ENCODE measurements around the gene MYCBP. TPM values are rescaled to one million over a fixed set of nuclear protein-coding genes. Genes with fewer than 3 reads are reported as not detected.

Gene MYCBP
- total and polyA plus RNA-seq, 2 experiments from 2014 or later = 33.6 to 82.3 TPM

DNA sequence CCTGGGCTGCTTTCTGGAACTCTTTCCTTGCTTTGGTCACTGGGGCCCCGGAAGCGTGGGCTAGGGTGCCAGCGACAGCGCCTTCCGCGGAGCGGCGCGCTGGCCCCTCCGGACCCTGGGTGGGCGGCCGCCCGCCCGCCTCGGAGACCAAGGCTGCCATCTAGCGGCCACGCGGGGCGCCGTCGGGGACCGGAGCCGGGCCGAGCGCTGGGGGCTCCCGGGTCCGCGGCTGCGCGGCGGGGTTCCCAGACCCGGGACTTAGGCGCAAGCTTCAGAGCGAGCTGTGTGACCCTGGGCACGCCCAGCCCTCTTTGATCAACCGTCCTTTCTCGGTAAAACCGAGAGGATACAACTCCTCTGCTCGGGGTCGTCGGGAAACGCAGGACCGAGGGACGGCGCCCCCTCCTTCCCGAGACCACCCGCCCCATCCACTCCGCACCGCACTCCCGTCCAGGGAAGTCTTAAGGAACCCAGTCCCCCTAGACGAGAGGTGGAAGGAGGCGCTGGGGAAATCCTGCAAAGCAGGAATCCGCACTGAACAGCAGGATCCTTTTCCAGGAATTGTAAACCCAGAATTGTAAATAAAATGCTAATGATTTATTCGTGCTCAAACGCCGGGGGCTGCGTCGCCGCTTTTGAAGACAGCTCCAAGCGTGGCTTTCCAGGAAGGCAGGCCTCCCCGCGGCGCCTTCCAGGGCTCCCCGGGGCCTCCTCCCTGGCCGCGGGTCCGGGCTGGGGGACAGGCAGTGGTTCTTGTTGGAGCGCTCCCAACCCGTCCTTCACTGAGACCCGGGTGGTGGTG, 54.8 kb downstream of the MYCBP start:
- H3K4me3 Mint-ChIP-seq = peak overlapping the region; percentile 75
- H3K36me3 ChIP-seq (ENCODE audit: insufficient read depth) = no peaks in the 10 kb centered on the region
- DNase-seq (ENCODE audit: low spot score) (peak; percentile 76), ATAC-seq (peak; percentile 86)
- peaks cover 28% of the 10 kb centered on the region; the same call in 2 of the 3 replicates for H3K4me1 Mint-ChIP-seq
- H3K4me2 ChIP-seq = peak overlapping the region; percentile 96
- peaks cover 7% of the 10 kb centered on the region; the same call in 2 of the 3 replicates for H3K36me3 Mint-ChIP-seq (ENCODE audit: low read depth)
- H4K20me1 ChIP-seq (replicated peaks; ENCODE audit: insufficient read depth) = no peaks in the 10 kb centered on the region
- no peaks in the 10 kb centered on the region for H3K79me2 ChIP-seq (replicated peaks; ENCODE audit: insufficient read depth)
- no peak overlapping the region for H3K27ac ChIP-seq (ENCODE audit: low read depth)
- peaks cover 67% of the 10 kb centered on the region for H3K27me3 ChIP-seq (ENCODE audit: insufficient read depth)
- H3F3A ChIP-seq (replicated peaks; ENCODE audit: low read depth) = no peaks in the 10 kb centered on the region
- peak overlapping the region; percentile 99 for H2AFZ ChIP-seq
- TF ChIP-seq, protein P1, sequence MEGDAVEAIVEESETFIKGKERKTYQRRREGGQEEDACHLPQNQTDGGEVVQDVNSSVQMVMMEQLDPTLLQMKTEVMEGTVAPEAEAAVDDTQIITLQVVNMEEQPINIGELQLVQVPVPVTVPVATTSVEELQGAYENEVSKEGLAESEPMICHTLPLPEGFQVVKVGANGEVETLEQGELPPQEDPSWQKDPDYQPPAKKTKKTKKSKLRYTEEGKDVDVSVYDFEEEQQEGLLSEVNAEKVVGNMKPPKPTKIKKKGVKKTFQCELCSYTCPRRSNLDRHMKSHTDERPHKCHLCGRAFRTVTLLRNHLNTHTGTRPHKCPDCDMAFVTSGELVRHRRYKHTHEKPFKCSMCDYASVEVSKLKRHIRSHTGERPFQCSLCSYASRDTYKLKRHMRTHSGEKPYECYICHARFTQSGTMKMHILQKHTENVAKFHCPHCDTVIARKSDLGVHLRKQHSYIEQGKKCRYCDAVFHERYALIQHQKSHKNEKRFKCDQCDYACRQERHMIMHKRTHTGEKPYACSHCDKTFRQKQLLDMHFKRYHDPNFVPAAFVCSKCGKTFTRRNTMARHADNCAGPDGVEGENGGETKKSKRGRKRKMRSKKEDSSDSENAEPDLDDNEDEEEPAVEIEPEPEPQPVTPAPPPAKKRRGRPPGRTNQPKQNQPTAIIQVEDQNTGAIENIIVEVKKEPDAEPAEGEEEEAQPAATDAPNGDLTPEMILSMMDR (conservative IDR thresholded peaks at IDR 0.05; ENCODE audit: low read depth in 2 of 2) = peak; percentile 70 to 77
- TF ChIP-seq CREB1 (CRISPR knock-in tag; IDR thresholded peaks at IDR 0.05; ENCODE audit: low read depth) = no peak
- TF ChIP-seq POLR2AphosphoS5 (IDR thresholded peaks at IDR 0.05; ENCODE audit: low read depth) = no peak
- TF ChIP-seq EZH2 (IDR thresholded peaks at IDR 0.05; ENCODE audit: low read depth, unreplicated experiment) = no peak
- TF ChIP-seq JUNB (IDR thresholded peaks at IDR 0.05; ENCODE audit: unreplicated experiment) = no peak
- TF ChIP-seq, protein P2, sequence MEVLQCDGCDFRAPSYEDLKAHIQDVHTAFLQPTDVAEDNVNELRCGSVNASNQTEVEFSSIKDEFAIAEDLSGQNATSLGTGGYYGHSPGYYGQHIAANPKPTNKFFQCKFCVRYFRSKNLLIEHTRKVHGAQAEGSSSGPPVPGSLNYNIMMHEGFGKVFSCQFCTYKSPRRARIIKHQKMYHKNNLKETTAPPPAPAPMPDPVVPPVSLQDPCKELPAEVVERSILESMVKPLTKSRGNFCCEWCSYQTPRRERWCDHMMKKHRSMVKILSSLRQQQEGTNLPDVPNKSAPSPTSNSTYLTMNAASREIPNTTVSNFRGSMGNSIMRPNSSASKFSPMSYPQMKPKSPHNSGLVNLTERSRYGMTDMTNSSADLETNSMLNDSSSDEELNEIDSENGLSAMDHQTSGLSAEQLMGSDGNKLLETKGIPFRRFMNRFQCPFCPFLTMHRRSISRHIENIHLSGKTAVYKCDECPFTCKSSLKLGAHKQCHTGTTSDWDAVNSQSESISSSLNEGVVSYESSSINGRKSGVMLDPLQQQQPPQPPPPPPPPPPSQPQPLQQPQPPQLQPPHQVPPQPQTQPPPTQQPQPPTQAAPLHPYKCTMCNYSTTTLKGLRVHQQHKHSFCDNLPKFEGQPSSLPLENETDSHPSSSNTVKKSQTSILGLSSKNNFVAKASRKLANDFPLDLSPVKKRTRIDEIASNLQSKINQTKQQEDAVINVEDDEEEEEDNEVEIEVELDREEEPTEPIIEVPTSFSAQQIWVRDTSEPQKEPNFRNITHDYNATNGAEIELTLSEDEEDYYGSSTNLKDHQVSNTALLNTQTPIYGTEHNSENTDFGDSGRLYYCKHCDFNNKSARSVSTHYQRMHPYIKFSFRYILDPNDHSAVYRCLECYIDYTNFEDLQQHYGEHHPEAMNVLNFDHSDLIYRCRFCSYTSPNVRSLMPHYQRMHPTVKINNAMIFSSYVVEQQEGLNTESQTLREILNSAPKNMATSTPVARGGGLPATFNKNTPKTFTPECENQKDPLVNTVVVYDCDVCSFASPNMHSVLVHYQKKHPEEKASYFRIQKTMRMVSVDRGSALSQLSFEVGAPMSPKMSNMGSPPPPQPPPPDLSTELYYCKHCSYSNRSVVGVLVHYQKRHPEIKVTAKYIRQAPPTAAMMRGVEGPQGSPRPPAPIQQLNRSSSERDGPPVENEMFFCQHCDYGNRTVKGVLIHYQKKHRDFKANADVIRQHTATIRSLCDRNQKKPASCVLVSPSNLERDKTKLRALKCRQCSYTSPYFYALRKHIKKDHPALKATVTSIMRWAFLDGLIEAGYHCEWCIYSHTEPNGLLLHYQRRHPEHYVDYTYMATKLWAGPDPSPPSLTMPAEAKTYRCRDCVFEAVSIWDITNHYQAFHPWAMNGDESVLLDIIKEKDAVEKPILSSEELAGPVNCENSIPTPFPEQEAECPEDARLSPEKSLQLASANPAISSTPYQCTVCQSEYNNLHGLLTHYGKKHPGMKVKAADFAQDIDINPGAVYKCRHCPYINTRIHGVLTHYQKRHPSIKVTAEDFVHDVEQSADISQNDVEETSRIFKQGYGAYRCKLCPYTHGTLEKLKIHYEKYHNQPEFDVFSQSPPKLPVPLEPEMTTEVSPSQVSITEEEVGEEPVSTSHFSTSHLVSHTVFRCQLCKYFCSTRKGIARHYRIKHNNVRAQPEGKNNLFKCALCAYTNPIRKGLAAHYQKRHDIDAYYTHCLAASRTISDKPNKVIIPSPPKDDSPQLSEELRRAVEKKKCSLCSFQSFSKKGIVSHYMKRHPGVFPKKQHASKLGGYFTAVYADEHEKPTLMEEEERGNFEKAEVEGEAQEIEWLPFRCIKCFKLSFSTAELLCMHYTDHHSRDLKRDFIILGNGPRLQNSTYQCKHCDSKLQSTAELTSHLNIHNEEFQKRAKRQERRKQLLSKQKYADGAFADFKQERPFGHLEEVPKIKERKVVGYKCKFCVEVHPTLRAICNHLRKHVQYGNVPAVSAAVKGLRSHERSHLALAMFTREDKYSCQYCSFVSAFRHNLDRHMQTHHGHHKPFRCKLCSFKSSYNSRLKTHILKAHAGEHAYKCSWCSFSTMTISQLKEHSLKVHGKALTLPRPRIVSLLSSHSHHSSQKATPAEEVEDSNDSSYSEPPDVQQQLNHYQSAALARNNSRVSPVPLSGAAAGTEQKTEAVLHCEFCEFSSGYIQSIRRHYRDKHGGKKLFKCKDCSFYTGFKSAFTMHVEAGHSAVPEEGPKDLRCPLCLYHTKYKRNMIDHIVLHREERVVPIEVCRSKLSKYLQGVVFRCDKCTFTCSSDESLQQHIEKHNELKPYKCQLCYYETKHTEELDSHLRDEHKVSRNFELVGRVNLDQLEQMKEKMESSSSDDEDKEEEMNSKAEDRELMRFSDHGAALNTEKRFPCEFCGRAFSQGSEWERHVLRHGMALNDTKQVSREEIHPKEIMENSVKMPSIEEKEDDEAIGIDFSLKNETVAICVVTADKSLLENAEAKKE (CRISPR knock-in tag; IDR thresholded peaks at IDR 0.05) = no peak
- H3K9me2 ChIP-seq (ENCODE audit: insufficient read depth) = no peaks in the 10 kb centered on the region
- peaks cover 20% of the 10 kb centered on the region for H3K27me3 Mint-ChIP-seq (ENCODE audit: insufficient read depth, low read depth, poor library complexity)
- no peak overlapping the region for H3K27ac Mint-ChIP-seq
- H3K4me3 ChIP-seq = peak overlapping the region; percentile 85
- H3K4me1 ChIP-seq (ENCODE audit: insufficient read depth) = peaks cover 32% of the 10 kb centered on the region
- H3K9me3 Mint-ChIP-seq = peaks cover 10% of the 10 kb centered on the region; the same call in 2 of the 3 replicates

Measured in GM23338 (cell line).